Astrocyte of the hippocampus (primary cell): ENCODE measurements around the gene HAND1.
"Not testable (repeated sequence)": the region's sequence is repeated elsewhere in the genome, so short reads cannot be mapped to it uniquely, and the experiment has no call there.

Experiments
- DNase-seq: peaks from one replicate; pipeline ENCODE4 v3.0.0; 2011; ENCODE audit warnings: low read depth, low spot score

Gene HAND1

GRCh38 chr5:154478224-154478565, at the start of gene HAND1:
Gene HAND1, minus strand, starts transcription at chr5:154478227. Its CDS starts 219 bp downstream, at chr5:154478008.
- peak; percentile 38 for DNase-seq

GRCh38 chr5:154526231-154527226, 48.5 kb upstream of the HAND1 start:
- DNase-seq, result no peak

GRCh38 chr5:154524859-154525258, 46.8 kb upstream of the HAND1 start:
- DNase-seq, result no peak

- no peak for DNase-seq
Observed at GRCh38 chr5:154524181-154524580, 46.2 kb upstream of the HAND1 start.

GRCh38 chr5:154523709-154524108, 45.7 kb upstream of the HAND1 start:
- DNase-seq, result peak; percentile 38

- no peak for DNase-seq
Observed at GRCh38 chr5:154523104-154523503, 45.1 kb upstream of the HAND1 start.

- no peak for DNase-seq
Observed at GRCh38 chr5:154522284-154522683, 44.3 kb upstream of the HAND1 start.

- DNase-seq, result no peak
Observed at GRCh38 chr5:154521756-154522155, 43.7 kb upstream of the HAND1 start.

- DNase-seq, result peak; percentile 45
Observed at GRCh38 chr5:154520861-154521453, 42.9 kb upstream of the HAND1 start.

GRCh38 chr5:154519359-154519758, 41.3 kb upstream of the HAND1 start:
- peak; percentile 16 for DNase-seq

- no peak for DNase-seq
Observed at GRCh38 chr5:154518438-154518867, 40.4 kb upstream of the HAND1 start.

GRCh38 chr5:154517810-154518437, 39.9 kb upstream of the HAND1 start:
- no peak for DNase-seq

GRCh38 chr5:154517181-154517580, 39.2 kb upstream of the HAND1 start:
- DNase-seq, result no peak

- DNase-seq, result no peak
Observed at GRCh38 chr5:154516475-154516874, 38.4 kb upstream of the HAND1 start.

- not testable (repeated sequence) for DNase-seq
Observed at GRCh38 chr5:154515488-154515887, 37.5 kb upstream of the HAND1 start.

- no peak for DNase-seq
Observed at GRCh38 chr5:154514331-154514730, 36.3 kb upstream of the HAND1 start.

GRCh38 chr5:154513669-154514084, 35.6 kb upstream of the HAND1 start:
- DNase-seq, result peak; percentile 11

- DNase-seq, result no peak
Observed at GRCh38 chr5:154511984-154512383, 34.0 kb upstream of the HAND1 start.

- no peak for DNase-seq
Observed at GRCh38 chr5:154509784-154510555, 31.9 kb upstream of the HAND1 start.

- no peak for DNase-seq
Observed at GRCh38 chr5:154508114-154508513, 30.1 kb upstream of the HAND1 start.

- no peak for DNase-seq
Observed at GRCh38 chr5:154506716-154507080, 28.7 kb upstream of the HAND1 start.
